Measurements from ENCODE around the gene EYS.

The EYS gene

GRCh38 chr6:64736421-64736950 is 970.5 kb downstream of the EYS start:
- DNase-seq (ENCODE audit: low spot score) = no peak
- FAIRE-seq = no peak

GRCh38 chr6:64733433-64733832 is 973.6 kb downstream of the EYS start:
- no peak for DNase-seq (ENCODE audit: low spot score)
- no peak for FAIRE-seq

GRCh38 chr6:64732888-64733287 is 974.1 kb downstream of the EYS start:
- no peak for FAIRE-seq

GRCh38 chr6:64729522-64729921 is 977.5 kb downstream of the EYS start:
- DNase-seq (ENCODE audit: low spot score) = no peak

More at GRCh38 chr6:64732888-64733287, 974.1 kb downstream of the EYS start:
- peak; percentile 8 for DNase-seq (ENCODE audit: low spot score)

GRCh38 chr6:64727075-64727474 is 980.0 kb downstream of the EYS start:
- DNase-seq (ENCODE audit: low spot score) = no peak
- FAIRE-seq = no peak

More at GRCh38 chr6:64729522-64729921, 977.5 kb downstream of the EYS start:
- no peak for FAIRE-seq

- FAIRE-seq (no peak), DNase-seq (ENCODE audit: low spot score) (no peak)
Measured at GRCh38 chr6:64724091-64724490, 982.9 kb downstream of the EYS start.

- no peak for FAIRE-seq
- DNase-seq (ENCODE audit: low spot score) = no peak
Measured at GRCh38 chr6:64723327-64724058, 983.5 kb downstream of the EYS start.

GRCh38 chr6:64721865-64722264 is 985.2 kb downstream of the EYS start:
- no peak for DNase-seq (ENCODE audit: low spot score)

GRCh38 chr6:64717281-64717680 is 989.7 kb downstream of the EYS start:
- no peak for FAIRE-seq
- DNase-seq (ENCODE audit: low spot score) = no peak

More at GRCh38 chr6:64721865-64722264, 985.2 kb downstream of the EYS start:
- no peak for FAIRE-seq

GRCh38 chr6:64715624-64716023 is 991.4 kb downstream of the EYS start:
- FAIRE-seq = no peak
- no peak for DNase-seq (ENCODE audit: low spot score)

GRCh38 chr6:64714073-64714472 is 993.0 kb downstream of the EYS start:
- FAIRE-seq (no peak), DNase-seq (ENCODE audit: low spot score) (no peak)

- DNase-seq (ENCODE audit: low spot score) (no peak), FAIRE-seq (no peak)
Measured at GRCh38 chr6:64713175-64713574, 993.9 kb downstream of the EYS start.

- FAIRE-seq = no peak
- DNase-seq (ENCODE audit: low spot score) = no peak
Measured at GRCh38 chr6:64712606-64713005, 994.4 kb downstream of the EYS start.

- FAIRE-seq = no peak
Measured at GRCh38 chr6:64703922-64704321, 1003.1 kb downstream of the EYS start.

GRCh38 chr6:64696053-64696452 is 1011.0 kb downstream of the EYS start:
- peak; percentile 14 for FAIRE-seq
- no peak for DNase-seq (ENCODE audit: low spot score)

More at GRCh38 chr6:64703922-64704321, 1003.1 kb downstream of the EYS start:
- no peak for DNase-seq (ENCODE audit: low spot score)

- FAIRE-seq (peak; percentile 94), DNase-seq (ENCODE audit: low spot score) (peak; percentile 94)
Measured at GRCh38 chr6:64694356-64694755, 1012.7 kb downstream of the EYS start.

GRCh38 chr6:64691064-64691463 is 1016.0 kb downstream of the EYS start:
- DNase-seq (ENCODE audit: low spot score) = peak; percentile 82

GRCh38 chr6:64685401-64685800 is 1021.6 kb downstream of the EYS start:
- DNase-seq (ENCODE audit: low spot score) (no peak), FAIRE-seq (no peak)

More at GRCh38 chr6:64691064-64691463, 1016.0 kb downstream of the EYS start:
- FAIRE-seq = peak; percentile 99

- peak; percentile 94 for FAIRE-seq
- peak; percentile 80 for DNase-seq (ENCODE audit: low spot score)
Measured at GRCh38 chr6:64683682-64684081, 1023.3 kb downstream of the EYS start.

GRCh38 chr6:64681416-64682160 is 1025.4 kb downstream of the EYS start:
- FAIRE-seq (no peak), DNase-seq (ENCODE audit: low spot score) (no peak)

- FAIRE-seq (peak; percentile 90), DNase-seq (ENCODE audit: low spot score) (peak; percentile 67)
Measured at GRCh38 chr6:64680446-64680845, 1026.6 kb downstream of the EYS start.

GRCh38 chr6:64679416-64679815 is 1027.6 kb downstream of the EYS start:
- FAIRE-seq = no peak
- peak; percentile 21 for DNase-seq (ENCODE audit: low spot score)
